Activated naive CD4-positive, alpha-beta T cell treated with Interleukin-2 at 50 U/mL for 16 hours (primary cell): Measurements from ENCODE around the gene A2M.
"Not testable (repeated sequence)": the region's sequence is repeated elsewhere in the genome, so short reads cannot be mapped to it uniquely, and the experiment has no call there.

Experiments
- DNase-seq: peaks from one replicate; pipeline ENCODE4 v3.0.0-alpha.2; 2020

The A2M gene

DNA sequence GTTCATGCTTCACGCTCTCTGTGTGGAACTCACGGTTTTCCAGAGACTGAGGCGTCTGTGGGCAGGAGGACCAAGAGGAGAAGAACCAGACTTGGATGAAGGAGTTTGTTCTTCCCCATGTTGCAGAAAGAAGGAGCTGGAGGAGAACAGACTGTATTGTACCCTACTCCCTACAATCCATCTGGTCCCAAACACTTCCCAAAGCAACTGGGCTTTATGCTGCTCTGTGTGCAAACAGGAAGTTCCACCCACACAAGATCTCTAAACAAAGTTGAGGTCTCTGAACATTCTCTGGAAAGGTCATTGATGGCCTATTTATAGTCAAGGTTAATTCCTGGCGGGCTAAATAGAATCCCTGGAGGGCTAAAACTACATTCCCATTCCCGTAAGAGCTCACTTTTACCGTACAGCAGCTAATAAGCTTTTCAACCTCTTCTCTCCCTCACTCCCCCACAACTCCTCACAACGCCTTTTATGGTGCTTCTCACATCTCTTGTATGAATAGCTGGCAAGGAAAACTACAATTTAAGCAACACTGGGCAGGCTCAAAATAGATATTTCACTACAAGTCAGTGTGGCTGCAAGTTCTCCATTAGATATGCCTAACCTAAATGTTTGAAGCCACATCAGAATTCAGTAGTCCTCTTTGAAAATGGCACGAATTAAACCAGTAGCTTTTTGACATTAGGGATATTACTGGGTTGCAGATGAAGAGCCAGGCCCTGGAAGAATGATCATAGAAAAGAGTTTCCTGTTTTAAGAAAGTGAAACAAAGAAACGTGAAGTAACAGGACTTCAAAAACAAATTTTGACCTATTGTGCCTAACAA, at the start of gene A2M:
Gene A2M, minus strand, starts transcription at position 189 of the 829 bp plus-strand sequence. Its CDS starts 70 bp downstream, at position 119.
- DNase-seq, result no peak

DNA sequence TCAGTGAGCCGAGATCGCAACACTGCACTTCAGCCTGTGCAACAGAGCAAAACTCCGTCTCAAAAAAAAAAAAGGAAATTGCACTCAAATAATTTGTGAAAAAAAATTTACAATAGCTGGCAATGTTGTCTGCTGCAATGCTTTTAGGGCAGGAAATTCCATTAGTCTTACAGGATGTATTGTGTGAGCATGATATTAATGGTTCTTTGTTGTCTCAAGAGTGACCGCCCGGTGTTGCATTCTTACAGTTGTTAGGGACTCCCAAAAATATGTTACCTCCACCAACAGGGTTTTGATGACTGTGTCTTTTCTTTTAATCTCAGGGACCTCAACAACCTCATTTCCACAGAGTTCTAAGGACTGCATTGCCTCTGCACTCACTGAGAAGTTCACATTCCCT, 47.7 kb upstream of the A2M start:
- DNase-seq, result no peak

DNA sequence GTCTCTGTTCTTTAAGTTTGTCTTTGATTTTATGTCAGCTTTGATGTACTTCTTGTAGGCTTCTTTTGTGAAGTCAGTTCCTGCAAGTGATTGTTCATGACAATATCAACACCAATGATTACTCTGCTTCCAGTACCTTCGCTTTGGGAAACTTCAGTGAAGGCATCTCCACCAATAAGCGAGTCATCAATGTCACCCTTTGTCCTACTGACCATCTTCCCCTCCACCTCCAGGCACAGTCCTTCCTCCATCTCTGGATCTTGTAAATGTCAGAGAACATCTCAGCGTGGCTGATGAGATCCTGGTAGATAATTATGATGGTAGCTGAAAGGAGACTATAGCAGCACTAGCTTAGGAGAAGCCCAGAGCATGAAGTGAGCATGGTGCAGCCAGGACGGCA, 40.4 kb upstream of the A2M start:
- no peak for DNase-seq

DNA sequence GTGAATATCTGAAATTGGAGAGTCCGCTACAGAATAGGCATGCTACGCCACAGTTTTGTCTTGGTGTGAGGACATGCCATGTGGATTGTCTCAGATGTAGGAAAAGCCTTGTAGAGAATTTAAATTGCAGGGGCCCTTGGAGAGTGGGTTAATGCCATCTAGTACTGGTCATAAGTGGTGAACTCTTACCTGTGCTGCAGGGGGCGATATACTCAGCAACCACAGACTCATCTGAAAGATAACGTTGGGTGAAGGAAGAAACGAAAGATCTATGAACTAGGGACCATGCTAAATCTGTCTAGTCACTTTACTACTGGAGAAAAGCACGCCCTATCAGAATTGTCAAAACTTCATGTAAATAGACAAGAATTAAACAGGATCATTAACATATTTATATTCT, 33.7 kb upstream of the A2M start:
- DNase-seq, result no peak

DNA sequence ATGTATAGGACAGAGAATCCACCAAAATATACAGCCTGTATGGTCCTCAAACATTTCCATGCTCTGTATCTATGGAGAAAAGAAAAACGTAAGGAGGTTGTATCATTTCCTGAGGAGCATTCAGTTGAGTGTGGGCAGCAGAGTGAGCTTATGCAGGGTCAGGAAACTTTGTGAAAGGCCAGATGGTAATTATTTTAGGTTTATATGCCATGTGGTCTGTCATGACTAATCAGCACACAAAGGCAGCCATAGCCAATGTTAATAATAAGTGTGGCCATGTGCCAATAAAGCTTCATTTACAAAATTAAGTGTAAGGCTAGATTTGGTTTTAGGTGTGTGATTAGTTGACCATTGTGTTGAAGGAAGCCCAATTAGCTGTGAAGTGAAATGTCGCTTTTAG, 33.2 kb upstream of the A2M start:
- no peak for DNase-seq

DNA sequence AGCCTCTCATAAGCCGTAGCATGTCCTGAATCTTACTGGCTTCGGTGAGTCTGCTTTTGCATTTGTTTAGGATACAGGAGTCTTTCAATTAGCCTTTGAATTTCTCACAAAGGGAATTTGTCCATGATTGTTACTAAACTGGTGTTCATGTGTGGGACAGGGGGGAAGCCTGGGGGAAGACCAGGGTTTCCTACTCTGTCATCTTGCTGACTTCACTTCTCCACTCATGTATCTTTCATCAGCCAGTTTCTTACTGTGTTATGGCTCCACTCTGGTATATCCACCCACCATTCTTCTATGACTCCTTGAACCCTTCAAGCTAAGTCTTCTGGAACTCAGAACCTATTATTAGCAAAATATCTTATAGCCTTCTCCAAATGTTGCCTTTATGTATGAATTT, 31.7 kb upstream of the A2M start:
- DNase-seq, result no peak

DNA sequence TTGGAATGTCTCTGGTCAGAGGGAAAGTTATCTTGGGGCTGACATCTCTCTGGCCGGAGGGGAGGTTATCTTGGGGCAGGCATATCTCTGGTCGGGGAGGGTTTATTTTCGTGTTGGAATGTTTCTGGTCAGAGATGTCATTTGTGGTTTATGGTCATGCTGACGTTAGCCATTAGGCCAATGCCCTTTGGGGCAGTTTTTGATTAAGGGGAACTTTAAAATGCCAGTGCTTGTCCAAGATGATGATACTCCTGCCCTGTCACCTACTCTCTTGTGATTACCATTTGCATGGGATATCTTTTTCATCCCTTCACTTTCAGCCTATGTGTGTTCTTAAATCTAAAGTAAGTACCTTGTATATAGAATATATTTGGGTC, 29.0 kb upstream of the A2M start:
- no peak for DNase-seq

DNA sequence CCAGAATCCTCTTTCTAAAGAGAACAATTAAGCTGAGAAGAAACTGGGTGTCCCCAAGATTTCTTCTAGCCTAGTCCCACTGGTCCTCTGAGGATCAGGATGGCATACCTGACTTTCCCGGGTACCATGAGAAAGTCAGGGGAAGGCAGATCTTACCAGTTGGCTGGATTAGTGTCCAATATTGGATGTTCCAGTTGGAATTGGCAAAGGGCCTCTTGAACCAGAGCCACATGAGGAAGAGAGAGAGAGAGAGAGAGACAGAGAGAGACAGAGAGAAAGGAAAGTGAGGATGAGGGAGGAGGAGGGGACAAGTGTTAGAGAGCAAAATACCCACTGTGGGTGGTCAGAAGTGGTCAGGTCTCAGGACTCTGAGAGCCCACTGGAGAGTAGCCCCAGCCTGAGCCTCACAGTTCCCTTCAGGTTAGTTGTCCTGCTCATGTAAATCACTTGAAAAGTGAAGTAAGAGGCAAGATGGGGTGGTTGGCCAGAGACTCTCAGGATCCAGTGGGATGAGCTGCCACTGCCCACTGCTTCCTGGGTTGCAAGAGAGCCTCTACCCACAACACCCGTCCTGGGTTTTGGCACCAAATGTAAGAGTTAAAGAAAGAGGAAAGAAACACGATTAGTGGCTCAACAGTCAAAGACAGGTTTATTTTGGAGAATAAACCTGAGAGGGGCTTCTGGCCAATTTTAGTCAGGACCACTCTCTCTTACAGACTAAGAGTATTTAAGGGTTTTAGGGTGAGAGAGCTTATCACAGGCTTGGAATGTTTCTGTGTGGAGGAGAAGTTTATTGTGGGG, 28.4 kb upstream of the A2M start:
- no peak for DNase-seq

DNA sequence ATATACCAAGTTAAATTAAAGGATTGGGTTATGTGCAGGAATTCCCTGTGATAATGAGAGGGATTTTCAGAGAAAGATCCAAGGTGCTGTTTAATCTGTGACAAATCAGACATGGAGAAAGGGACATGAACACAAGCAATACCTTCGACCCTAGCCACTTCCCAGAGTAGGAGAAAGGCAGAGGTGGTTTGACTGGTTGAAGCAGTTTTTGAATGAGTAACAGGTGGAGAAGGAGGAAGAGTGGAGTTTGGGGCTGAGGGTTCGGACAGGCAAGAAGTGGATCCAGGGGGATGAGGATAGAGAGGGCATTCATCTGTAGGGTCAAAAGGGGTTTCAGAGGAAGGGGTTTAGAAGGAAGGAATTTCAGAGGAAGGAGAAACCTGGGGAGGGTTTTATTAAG, 27.4 kb upstream of the A2M start:
- DNase-seq, result no peak

DNA sequence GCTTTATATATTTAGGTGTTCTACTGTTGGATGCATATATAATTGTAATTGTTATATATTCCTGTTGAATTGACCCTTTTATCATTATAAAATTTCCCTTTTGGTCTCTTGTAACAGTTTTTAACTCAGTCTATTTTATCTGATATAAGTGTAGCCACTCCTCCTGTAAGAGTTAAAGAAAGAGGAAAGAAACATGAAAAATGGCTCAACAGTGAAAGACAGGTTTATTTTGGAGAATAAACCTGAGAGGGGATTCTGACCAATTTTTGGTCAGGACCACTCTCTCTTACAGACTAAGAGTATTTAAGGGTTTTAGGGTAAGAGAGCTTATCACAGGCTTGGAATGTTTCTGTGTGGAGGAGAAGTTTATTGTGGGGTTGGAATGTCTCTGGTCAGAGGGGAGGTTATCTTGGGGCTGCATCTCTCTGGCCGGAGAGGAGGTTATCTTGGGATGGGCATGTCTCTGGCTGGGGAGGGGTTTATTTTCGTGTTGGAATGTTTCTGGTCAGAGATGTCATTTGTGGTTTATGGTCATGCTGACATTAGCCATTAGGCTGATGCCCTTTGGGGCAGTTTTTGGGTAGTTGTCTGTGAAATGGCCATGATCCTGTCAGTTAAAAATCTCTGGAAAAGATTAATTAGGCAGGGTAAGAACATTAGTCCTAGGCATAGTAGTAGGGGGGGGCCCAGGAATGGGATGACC, 24.0 kb upstream of the A2M start:
- DNase-seq, result not testable (repeated sequence)

DNA sequence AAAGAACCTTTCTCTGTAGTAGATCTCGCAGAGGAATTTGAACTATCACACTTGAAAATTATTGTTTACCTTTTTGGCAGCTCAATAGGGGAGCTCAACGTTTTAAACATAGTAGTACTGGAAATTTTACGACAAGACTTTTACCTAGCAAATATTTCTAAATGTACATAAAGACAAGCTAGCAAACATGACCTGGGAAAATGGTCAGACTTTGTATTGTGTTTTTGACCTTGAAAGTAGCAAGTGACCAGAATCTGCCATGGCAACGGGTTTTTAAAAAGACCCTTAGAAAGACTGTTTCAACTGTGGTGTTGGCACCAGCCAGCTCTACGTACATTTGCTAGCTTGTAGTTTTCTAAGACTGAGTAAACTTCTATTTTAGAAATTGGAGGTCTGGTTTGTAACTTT, 20.2 kb upstream of the A2M start:
- DNase-seq, result no peak

DNA sequence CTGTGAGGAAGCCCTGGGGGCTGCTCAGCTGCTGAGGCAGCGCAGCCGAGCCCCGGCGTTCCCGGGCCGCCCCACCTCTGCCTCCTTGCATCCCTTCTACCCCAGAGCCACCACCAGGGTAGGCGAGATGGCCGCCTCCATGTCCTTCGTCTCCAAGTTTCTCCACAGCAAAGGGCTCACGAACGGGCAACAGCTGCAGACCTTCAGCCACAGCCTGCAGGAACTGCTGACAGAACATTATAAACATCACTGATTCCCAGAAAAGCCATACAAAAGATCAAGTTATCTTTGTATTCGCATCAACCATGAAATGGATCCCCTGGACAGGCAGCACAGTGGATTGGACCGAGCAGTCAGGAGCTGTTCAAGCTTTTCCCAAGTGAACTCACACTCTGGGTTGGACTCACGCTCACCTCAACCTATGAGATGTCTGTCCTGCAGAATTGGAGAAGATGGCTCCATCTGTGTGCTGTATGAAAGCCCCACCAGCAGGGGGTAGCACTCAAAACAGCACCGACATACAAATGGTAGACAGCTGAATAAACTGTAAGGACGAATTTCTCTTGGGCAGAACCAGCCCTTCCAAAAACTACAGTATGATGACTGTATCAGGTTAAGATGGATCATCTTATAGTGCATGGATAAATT, 19.4 kb upstream of the A2M start:
- no peak for DNase-seq

DNA sequence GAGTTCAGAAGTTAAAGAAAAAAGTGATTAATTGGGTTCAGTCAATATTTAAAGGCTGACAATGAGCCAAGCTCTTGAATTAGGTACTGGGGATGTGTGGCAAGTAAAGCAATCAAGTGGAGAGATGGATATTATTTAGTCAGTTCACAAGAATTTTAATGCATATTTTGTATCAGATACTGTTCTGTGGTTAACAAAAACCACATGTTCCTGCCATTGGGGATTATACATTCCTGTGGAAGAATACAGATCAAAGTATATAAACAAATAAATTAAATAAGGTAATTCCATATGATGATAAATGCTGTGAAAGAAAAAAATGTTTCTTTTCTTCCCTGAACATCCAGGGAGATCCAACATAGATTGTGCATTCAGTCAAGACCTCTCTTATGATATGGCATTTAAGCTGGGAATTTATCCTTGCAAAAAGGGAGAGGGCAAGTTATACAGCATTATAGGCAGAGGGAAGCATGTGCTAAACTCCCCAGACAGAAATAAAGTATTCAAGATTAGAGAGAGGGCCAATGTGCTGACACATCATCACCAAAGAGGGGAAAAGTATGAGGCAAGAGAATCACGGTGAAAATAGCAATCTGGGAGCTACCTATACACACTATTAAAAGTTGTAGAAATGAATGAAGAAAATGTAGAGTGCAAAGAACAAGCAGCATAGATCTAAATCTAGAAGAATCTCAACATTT, 17.6 kb upstream of the A2M start:
- no peak for DNase-seq

DNA sequence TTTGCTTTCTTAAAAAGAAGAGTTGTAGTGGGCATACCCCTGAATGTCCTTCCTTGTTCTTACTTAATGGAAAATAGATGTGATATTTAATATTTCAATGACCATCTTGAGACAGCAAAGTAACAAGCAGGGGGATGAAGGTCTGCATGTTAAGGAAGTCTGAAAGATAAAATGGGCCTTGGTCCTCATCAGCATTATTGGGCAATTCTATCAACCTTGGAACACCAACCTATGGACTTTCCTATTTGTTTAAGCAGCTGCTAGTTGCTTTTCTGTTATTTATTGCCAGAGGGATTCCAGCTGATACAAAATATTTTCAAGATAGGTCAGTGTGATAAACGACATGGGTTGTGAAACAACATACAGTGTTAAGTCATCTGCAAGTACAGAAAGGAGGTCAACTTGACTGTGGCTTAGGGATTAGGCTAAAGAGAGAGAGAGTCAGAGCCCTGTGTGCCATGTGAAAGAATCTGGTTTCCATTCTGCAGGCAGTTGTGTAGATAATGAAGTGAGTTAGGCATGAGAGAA, 16.4 kb upstream of the A2M start:
- DNase-seq, result no peak

DNA sequence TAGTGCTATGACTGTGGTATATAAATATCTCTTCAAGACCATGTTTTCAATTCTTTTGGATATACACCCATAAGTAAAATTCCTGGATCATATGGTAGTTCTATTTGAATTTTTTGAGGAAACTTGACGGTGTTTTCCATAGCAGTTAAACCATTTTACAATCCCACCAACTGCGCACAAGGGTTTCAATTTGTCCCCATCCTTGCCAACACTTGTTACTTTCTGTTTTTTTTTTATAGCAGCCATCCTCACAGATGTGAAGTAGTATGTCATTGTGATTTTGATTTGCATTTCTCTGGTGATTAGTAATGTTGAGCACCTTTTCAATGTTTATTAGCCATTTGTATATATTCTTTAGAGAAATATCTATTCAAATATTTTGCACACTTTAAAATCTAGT, 14.5 kb upstream of the A2M start:
- no peak for DNase-seq

DNA sequence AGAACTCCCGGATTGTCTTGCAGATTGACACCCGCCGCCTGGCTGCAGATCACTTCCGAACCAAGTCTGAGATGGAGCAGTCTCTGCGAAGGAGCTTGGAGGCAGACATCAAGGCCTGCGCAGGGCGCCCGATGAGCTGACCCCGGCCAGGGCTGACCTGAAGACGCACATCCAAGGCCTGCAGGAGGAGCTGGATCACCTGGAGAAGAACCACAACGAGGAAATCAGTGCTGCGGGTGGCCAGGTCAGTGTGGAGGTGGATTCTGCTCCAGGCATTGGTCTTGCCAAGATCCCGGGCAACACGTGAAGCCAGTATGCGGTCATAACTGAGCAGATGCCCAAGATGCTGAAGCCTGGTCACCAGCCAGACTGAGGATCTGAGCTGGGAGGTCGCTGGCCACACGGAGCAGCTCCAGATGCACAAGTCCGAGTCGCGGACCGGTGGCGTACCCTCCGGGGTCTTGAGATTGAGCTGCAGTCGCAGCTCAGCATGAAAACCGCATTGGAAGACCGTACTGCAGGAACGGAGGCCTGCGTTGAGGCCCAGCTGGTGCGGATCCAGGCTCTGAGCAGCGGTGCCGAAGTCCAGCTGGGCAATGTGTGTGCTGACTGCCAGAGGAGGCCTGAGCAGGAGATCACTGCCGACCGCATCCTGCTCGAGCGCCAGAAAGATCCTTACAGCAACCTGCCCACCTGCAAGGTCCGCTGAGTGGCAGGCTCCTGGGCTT, 12.4 kb upstream of the A2M start:
- DNase-seq, result no peak

DNA sequence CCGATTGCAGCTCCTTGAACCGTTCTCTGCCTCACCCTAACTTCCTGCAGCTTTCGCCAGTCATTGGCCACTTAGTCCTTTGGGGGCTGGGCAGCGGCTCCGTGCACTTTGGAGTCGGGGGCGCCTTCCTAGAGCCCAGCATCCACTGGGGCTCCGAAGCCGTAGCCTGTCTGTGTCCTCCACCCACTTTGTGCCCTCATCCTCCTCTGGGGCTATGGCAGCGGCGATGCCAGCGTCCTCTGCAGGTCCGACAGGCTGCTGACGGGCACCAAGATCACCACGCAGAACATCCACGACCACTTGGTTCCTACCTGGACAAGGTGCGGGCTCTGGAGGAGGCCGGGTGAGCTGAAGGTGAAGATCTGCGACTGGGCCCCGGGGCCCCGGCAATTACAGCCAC, 11.8 kb upstream of the A2M start:
- no peak for DNase-seq

DNA sequence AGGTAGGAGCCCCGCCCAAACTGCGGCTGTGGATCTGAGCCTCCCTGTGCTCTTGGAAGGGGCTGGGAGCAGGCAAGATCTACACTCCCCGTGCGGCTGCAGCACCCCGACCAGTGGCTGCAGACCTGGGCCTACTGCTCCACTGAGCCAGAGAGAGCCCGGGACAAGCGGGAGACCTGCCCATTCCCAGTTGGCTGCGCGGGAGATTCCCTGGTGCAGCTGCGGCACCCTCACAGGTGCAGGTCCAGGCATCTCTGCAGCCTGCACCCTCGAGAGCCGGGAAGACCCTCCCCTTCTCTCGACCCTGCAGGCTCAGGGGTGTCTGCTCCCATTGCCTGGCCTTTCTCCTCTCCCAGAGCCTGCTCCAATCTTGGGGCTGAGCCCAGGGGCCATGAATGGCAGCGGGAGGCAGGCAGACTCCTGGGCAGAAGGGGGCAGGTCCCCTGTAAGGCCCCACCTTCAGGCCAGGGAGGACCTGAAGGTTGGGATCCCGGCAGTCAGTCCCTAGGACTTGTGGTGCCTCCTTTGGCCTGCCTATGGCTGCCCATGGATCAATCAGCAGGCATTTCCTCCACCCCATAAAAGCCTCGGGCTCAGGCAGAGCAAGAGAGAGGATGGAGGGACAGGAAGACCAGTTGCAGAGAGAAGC, 8.8 kb upstream of the A2M start:
- no peak for DNase-seq

DNA sequence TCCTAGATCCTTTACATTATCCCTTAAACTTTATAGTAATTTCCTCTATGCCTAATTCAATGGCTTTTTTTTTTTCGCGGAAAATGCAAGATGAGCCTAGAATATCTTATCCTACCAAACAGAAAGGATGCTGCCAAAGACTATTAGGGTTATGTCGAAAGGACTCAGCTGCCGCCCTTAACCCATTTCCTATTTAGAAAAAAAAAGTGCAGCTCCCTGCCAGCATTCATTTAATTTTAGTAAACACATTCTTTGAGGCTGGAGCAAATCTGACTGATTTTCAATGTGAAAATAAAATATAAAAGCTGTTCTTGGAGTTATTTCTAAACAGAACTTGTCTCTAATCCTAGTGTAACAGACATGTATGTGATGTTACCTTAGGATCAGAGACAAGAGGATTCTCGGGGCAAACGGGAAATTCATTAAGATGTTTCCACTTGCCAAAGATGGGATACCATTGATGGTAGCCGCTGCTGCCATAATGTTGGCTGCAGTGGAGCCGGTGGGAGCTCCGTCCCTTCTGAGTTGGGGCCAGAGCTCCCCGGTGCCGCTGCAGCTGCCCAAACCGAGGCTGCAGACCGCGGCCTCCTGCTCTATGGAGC, 8.2 kb upstream of the A2M start:
- DNase-seq, result no peak

DNA sequence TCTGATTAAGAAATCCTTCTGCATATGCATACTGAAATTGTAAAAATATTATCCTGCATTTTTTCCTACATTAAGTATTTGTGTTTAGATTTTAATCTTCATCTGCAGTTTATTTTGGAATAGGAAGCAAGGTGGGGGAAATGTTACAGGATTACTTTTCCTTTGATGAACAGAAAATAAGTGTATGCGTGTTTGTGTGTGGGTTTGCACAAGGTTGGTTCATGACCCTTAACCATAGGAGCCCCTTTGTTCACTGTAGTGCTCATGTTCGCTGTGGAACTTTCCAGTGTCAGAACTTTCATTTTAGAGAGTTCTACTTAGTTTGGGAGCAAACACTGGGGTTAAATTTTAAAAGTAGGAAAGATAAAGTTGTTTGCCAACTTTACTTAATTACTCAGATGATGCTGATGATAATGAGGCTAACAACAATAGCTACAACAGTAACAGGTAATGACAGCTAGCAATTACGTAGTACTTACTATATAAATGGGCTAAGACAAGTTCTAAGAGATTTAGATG, 6.4 kb upstream of the A2M start:
- DNase-seq, result no peak
